Measurements from ENCODE around the gene C10orf95. TPM values are rescaled to one million over a fixed set of nuclear protein-coding genes. Genes with fewer than 3 reads are reported as not detected.
"Not testable (repeated sequence)": the region's sequence is repeated elsewhere in the genome, so short reads cannot be mapped to it uniquely, and the experiment has no call there.

Gene C10orf95
- polyA plus RNA-seq, 3 donors: 0.57 to 0.62 (median 0.58) TPM

- DNase-seq (ENCODE audit: low read depth in 3 of 3, low spot score in 2 of 3): no peak
These were observed 16.0 kb upstream of the C10orf95 start for GRCh38 chr10:102467318-102467717.

DNA sequence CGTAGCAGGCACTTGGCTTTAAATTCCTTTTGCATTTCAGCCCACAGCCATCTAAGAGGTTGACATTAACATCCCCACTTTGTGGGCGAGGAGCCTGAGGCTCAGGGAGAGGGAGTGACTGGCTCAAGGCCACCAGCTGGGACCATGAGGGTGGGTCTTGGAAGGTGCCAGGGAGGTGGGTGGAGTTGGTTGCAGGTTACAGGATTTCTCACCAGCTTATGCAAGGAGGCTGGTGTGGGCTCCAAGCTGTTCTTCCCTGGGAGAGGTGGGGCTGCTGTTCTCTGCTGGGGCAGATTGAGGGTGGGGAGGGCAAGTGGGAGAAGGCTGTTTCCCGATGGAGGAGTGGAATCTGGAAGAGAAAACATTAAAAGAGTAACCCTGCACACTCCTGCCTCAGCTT is 14.1 kb upstream of the C10orf95 start:
- no peak for DNase-seq (ENCODE audit: low read depth in 3 of 3, low spot score in 2 of 3)

GRCh38 chr10:102463983-102464382 is 12.6 kb upstream of the C10orf95 start:
- no peak for DNase-seq (ENCODE audit: low read depth in 3 of 3, low spot score in 2 of 3)

- no peak for DNase-seq (ENCODE audit: low read depth in 3 of 3, low spot score in 2 of 3)
These were observed 11.2 kb upstream of the C10orf95 start for GRCh38 chr10:102462512-102463054.

GRCh38 chr10:102461187-102462054 is 10.1 kb upstream of the C10orf95 start:
- peak in 2 of 3 donors; percentile 73 to 82 for DNase-seq (ENCODE audit: low read depth in 3 of 3, low spot score in 2 of 3)

GRCh38 chr10:102460836-102461186 is 9.5 kb upstream of the C10orf95 start:
- no peak for DNase-seq (ENCODE audit: low read depth in 3 of 3, low spot score in 2 of 3)

GRCh38 chr10:102458656-102459055 is 7.3 kb upstream of the C10orf95 start:
- no peak for DNase-seq (ENCODE audit: low read depth in 3 of 3, low spot score in 2 of 3)

DNA sequence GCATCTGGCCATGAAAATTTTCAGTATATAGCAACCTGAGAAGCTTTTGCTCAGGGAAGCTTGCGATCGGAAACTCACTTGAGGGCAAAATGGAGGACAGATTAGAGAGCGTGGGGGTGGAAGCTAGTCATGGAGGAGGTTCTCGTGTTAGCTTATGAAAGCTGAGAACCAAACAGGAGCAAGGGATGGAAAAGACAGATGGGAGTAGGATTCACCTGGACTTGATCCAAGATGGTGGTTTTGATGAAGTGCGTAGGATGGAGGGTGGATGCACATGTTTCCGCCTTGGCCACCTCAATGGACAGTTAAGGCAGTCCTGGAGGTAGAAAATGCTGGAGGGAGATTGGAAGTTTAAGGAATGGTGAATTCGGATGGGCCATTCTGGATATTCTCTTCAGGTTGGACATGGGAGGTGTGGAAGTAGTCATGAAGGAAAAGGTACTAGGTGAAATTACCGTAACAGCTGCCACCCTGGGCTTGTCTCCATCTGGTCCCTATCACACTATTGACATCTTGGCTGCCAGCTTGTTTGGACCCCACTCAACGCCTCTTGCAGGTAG is 6.3 kb upstream of the C10orf95 start:
- no peak for DNase-seq (ENCODE audit: low read depth in 3 of 3, low spot score in 2 of 3)

DNA sequence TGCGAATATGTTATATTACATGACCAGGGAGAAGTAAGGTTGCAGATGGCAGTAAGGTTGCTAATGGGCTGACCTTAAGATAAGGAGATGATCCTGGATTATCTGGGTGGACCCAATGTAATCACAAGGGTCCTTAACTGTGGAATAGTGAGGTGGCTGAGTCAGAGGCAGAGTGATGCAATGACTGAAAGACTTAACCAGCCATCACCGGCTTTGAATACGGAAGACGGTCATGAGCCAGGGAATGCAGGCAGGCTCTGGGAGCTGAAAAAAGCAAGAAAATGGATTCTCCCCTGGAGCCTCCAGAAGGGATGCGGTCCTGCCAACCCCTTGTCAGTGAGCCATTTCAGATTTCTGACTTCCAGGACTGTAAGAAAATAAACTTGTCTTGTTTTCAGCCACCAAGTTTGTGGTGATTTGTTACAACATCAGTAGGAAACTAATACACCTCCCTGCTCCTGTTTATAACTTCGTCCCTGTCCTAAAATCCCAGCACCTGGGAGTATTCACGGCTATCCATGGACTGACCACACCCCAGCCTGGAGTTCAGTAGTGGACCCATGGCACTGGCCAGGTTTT is 4.6 kb upstream of the C10orf95 start:
- no peak for DNase-seq (ENCODE audit: low read depth in 3 of 3, low spot score in 2 of 3)

DNA sequence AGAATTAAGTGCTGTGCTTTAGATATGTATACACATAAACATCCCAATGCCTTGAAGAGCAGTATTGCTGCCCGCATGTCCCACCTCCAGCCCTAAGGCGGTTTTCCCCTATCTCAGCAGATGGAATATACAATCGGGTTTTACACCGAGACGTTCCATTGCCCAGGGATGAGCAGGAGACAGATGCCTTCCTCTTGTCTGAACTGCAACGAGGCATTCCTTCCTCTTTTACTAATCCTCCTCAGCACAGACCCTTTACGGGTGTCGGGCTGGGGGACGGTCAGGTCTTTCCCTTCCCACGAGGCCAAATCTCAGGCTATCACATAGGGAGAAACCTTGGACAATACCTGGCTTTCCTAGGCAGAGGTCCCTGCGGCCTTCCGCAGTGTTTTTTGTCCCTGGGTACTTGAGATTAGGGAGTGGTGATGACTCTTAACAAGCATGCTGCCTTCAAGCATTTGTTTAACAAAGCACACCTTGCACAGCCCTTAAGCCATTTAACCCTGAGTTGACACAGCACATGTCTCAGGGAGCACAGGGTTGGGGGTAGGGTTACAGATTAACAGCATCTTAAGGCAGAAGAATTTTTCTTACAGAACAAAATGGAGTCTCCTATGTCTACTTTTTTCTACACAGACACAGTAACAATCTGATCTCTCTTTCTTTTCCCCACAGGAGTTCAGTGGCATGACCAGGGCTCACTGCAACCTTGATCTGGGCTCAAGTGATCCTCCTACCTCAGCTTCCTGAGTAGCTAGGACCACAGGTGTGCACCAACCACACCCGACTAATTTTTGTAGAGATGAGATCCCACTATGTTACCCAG is 3.5 kb upstream of the C10orf95 start:
- DNase-seq (ENCODE audit: low read depth in 3 of 3, low spot score in 2 of 3): not testable (repeated sequence)

DNA sequence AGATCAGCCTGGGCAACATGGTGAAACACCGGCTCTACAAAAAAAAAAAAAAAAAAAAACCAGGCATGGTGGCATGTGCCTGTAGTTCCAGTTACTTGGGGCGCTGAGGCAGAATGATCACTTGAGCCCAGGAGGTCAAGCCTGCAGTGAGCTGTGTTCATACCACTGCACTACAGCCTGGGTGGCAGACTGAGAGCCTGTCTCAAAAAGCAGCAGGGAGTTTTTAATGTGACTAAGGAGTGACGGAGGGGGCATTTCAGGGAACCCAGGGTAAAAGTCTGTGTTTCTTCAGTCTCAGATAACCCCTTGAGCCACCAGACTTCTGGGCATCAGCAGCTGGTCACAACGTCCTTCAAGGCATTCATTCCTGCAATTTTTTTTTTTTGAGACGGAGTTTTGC is 2.2 kb upstream of the C10orf95 start:
- DNase-seq (ENCODE audit: low read depth in 3 of 3, low spot score in 2 of 3): no peak

GRCh38 chr10:102452672-102453340 is 1.5 kb upstream of the C10orf95 start:
- DNase-seq (ENCODE audit: low read depth in 3 of 3, low spot score in 2 of 3): no peak

DNA sequence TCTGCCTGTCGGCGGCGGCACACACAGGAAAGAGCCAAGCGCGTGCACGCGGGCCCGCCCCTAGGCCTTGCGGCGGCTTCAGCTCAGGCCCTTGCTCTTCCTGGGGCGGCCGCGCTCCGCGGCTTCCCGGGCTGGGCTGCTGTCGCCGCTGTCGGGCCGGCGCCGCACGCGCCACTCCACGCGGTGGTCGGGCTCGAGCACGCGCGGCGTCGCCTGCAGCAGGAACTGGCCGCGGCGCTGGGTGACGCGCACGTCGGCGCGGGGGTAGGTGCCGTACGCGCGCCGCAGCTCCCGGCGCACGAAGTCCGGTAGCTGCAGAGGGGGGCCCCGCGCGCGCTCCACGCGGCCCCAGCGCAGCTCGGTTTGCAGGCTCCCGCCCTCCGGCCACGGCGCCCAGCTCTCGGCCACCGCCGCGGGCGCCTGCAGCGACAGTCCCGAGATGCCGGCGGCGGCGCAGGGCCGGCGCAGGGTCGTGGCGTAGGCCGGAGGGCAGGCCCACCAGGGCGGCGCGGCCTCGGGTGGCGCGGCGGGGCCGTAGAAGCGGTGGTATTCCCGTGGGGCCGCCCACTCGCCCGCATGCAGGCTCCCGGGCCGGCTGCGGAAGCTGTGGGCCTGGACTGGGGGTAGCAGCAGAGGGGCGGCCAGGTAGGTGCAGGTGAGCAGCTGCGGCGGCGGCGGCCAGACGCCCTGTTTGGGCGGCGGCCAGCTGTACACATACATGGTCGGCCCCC is 804 bp downstream of the C10orf95 start:
- DNase-seq (ENCODE audit: low read depth in 3 of 3, low spot score in 2 of 3): peak in 1 of 3 donors; percentile 76

DNA sequence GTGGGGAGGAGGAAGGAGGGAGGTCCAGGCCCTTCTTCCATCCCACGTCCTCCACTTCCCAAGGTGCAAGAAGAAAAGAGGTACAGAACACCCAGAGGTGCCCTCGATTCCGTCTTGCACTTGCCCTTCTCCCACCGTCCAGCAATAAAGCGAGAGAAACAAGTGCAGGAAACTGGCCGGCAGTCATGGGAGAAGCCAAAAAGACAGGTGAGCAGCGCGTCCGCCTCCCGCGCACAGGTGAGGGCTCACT is 1.3 kb downstream of the C10orf95 start:
- no peak for DNase-seq (ENCODE audit: low read depth in 3 of 3, low spot score in 2 of 3)

GRCh38 chr10:102449321-102450123 is 1.8 kb downstream of the C10orf95 start:
- no peak for DNase-seq (ENCODE audit: low read depth in 3 of 3, low spot score in 2 of 3)

- no peak for DNase-seq (ENCODE audit: low read depth in 3 of 3, low spot score in 2 of 3)
These were observed 6.5 kb downstream of the C10orf95 start for GRCh38 chr10:102444851-102445250.

DNA sequence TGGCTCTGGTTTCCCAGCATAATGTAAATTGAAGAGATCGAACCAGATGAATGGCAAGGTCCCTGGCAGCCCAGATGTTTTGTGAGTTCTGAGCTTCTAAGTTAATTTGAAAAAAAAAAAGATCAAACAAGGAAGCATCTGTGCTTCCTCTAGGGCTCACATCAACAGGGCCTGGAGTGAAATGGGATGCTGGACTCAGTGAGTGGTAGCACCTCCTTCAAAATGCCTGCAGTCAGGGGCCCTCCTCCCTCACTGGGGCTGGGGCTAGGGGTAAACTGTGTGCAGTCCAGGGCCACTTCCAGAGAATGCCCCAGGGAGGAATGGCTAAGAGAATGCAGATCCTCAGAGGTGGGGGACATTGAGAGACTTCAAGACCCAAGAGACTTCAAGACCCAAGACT is 13.0 kb downstream of the C10orf95 start:
- DNase-seq (ENCODE audit: low read depth in 3 of 3, low spot score in 2 of 3): no peak

GRCh38 chr10:102437515-102437914 is 13.8 kb downstream of the C10orf95 start:
- DNase-seq (ENCODE audit: low read depth in 3 of 3, low spot score in 2 of 3): no peak

DNA sequence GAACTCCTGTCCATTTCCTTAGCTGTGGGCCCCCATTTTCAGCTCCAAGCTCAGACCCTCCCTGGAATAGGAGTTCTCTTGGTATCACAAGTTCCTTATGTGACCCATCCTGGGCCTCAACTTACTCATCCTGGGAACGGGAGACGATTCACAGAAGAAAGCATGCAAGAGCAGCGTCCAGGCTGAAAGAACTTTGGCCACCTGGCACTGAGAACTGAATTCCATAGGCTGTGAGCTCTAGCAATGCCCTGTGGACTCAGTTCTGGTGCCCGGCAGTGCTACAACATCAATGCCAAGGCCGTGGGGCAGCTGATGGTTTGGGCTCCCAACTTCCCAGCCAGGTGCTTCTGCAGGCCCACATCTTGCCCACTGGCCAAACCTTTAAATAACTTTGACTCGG is 15.0 kb downstream of the C10orf95 start:
- no peak for DNase-seq (ENCODE audit: low read depth in 3 of 3, low spot score in 2 of 3)

All from right renal cortex interstitium (tissue), 3 donors.